AG04450 (cell line): Measurements from ENCODE around the gene NKX6-2. TPM values are rescaled to one million over a fixed set of nuclear protein-coding genes. Genes with fewer than 3 reads are reported as not detected.

Experiments
- CTCF ChIA-PET: fragments of 300-600, 350-600 bp; formaldehyde crosslinking; extraction: SDS; loops from one replicate; lab custom pipeline; 2022; ENCODE audit warnings: antibody characterized with exemption, inconsistent platforms; lab: Charles Lee
- POLR2A ChIA-PET: fragments of 350-600 bp; formaldehyde crosslinking; extraction: SDS; loops from one replicate; lab custom pipeline; 2021; ENCODE audit warnings: antibody characterized with exemption, inconsistent platforms; lab: Yijun Ruan, JAX
- DNase-seq: peaks from one replicate; pipeline ENCODE4 v3.0.0-alpha.2; 2011; ENCODE audit warnings: low read depth, low spot score
- H3K27ac ChIP-seq: one replicate; pipeline ENCODE4 v1.5.1; 2012; ENCODE audit warnings: low read depth, low read length, control low read depth
- H3K27me3 ChIP-seq: one replicate; pipeline ENCODE4 v1.6.0; 2012; ENCODE audit warnings: low read length; ENCODE audit not compliant: control insufficient read depth, insufficient read depth
- H3K4me3 ChIP-seq: 2 replicates; pipeline ENCODE4 v1.5.1; 2011; ENCODE audit warnings: mild to moderate bottlenecking, low read depth, low read length, control low read depth
- H3K9me3 ChIP-seq: 2 replicates; pipeline ENCODE4 v1.5.1; 2012; ENCODE audit warnings: low read length; ENCODE audit not compliant: control insufficient read depth, insufficient read depth
- polyA plus RNA-seq: library from polyadenylated mRNA; depleted of rRNA; stranded (reverse); fragments of >200 nt; gene quantifications from 2 replicates; pipeline ENCODE4 v1.2.3, GENCODE V29; 2011
- TF ChIP-seq, protein P1 (sequence below): IDR thresholded peaks from 2 replicates; pipeline ENCODE4 v1.5.1; 2011; ENCODE audit warnings: low read depth, low read length, control low read depth, inconsistent platforms

NKX6-2 gene
- polyA plus RNA-seq, 1 experiment: not detected

DNA sequence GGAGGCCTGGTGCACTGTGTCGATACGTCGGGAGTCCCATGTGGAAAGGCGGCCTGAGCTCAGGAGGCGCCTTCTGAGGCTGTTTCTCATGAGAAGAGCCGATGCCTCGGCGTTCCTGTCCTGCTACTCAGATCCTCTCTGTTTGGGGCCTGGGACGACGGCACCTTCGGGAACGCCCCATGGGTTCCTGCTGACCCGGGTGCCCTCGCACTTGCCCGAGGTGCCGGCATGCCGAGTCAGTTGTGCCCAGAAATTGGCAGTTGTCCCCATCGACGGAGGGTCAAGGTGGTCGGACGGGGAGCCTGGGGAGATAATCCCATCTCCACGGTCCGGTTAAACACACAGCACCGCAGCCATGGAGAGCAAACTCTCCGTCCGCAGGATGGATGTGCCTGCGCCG lies 33.0 kb downstream of the NKX6-2 start:
- H3K27ac ChIP-seq: no peak overlapping the region
- POLR2A ChIA-PET: no interaction called here
- CTCF ChIA-PET: no interaction called here
- TF ChIP-seq, protein P1, sequence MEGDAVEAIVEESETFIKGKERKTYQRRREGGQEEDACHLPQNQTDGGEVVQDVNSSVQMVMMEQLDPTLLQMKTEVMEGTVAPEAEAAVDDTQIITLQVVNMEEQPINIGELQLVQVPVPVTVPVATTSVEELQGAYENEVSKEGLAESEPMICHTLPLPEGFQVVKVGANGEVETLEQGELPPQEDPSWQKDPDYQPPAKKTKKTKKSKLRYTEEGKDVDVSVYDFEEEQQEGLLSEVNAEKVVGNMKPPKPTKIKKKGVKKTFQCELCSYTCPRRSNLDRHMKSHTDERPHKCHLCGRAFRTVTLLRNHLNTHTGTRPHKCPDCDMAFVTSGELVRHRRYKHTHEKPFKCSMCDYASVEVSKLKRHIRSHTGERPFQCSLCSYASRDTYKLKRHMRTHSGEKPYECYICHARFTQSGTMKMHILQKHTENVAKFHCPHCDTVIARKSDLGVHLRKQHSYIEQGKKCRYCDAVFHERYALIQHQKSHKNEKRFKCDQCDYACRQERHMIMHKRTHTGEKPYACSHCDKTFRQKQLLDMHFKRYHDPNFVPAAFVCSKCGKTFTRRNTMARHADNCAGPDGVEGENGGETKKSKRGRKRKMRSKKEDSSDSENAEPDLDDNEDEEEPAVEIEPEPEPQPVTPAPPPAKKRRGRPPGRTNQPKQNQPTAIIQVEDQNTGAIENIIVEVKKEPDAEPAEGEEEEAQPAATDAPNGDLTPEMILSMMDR: no peak
- peaks cover 17% of the 10 kb centered on the region for H3K9me3 ChIP-seq
- H3K27me3 ChIP-seq: no peaks in the 10 kb centered on the region
- DNase-seq: no peak
- H3K4me3 ChIP-seq: no peak overlapping the region

- DNase-seq: no peak
- TF ChIP-seq, protein P1: no peak
- no peaks in the 10 kb centered on the region for H3K27me3 ChIP-seq
- CTCF ChIA-PET: no interaction called here
- H3K4me3 ChIP-seq: no peak overlapping the region
- H3K27ac ChIP-seq: no peak overlapping the region
- peaks cover 17% of the 10 kb centered on the region for H3K9me3 ChIP-seq
- POLR2A ChIA-PET: no interaction called here
These were observed 33.6 kb downstream of the NKX6-2 start for GRCh38 chr10:132752378-132752777.

- CTCF ChIA-PET: no interaction called here
- Histone ChIP-seq H3K9me3 (peaks cover 11% of the 10 kb centered on the region), H3K27ac (no peak overlapping the region), H3K4me3 (no peak overlapping the region), H3K27me3 (no peaks in the 10 kb centered on the region)
- DNase-seq: no peak
- TF ChIP-seq, protein P1: no peak
- POLR2A ChIA-PET: no interaction called here
These were observed 35.0 kb downstream of the NKX6-2 start for GRCh38 chr10:132750936-132751335.

DNA sequence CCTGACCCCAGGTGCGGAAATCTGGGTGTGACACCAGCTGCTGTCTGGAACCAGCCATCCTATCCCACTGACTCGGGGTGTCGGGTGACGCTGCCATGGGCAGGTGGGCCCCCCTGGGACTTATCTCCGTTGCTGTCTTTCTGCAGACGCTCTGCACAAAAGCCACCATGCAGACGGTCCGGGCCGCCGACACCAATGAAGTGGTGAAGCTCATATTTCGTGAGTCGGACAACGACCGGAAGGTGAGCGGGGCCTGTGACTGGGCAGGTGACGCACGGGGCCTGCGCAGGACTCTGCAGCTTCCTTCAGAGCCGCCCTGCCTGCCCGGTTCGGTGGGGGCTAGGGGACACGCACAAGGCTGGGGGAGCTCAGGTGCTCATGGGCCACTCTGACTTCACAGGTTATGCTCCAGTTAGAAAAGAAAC lies 36.6 kb downstream of the NKX6-2 start:
- TF ChIP-seq, protein P1: no peak

GRCh38 chr10:132748545-132749370 lies 37.2 kb downstream of the NKX6-2 start:
- DNase-seq: no peak
- TF ChIP-seq, protein P1: no peak
- ChIA-PET POLR2A (no interaction called here), CTCF (no interaction called here)
- H3K9me3 ChIP-seq: peaks cover 3% of the 10 kb centered on the region; the same call in 1 of the 2 replicates
- no peak overlapping the region for H3K4me3 ChIP-seq
- H3K27ac ChIP-seq: no peak overlapping the region
- no peaks in the 10 kb centered on the region for H3K27me3 ChIP-seq

More for the DNA sequence above, 36.6 kb downstream of the NKX6-2 start:
- POLR2A ChIA-PET: no interaction called here
- Histone ChIP-seq H3K27me3 (no peaks in the 10 kb centered on the region), H3K27ac (no peak overlapping the region), H3K4me3 (no peak overlapping the region), H3K9me3 (peaks cover 7% of the 10 kb centered on the region; the same call in 1 of the 2 replicates)
- CTCF ChIA-PET: no interaction called here
- no peak for DNase-seq
